GM19239 (cell line): ENCODE measurements around the gene CWF19L2.

Experiments
- DNase-seq: peaks from one replicate; pipeline ENCODE4 v3.0.0; 2011; ENCODE audit warnings: low spot score; ENCODE audit not compliant: insufficient read length
- FAIRE-seq: peaks from 2 replicates; lab custom pipeline; 2011; peaks lifted over from hg19 to GRCh38; lab: Jason Lieb, UNC

Gene CWF19L2

GRCh38 chr11:107331728-107332127 is 125.9 kb downstream of the CWF19L2 start:
- peak; percentile 51 for FAIRE-seq
- DNase-seq = no peak

- no peak for DNase-seq
- FAIRE-seq = no peak
Measured at GRCh38 chr11:107329164-107329563, 128.5 kb downstream of the CWF19L2 start.

GRCh38 chr11:107316426-107316825 is 141.2 kb downstream of the CWF19L2 start:
- FAIRE-seq = no peak

GRCh38 chr11:107307991-107308390 is 149.6 kb downstream of the CWF19L2 start:
- FAIRE-seq (no peak), DNase-seq (no peak)

More at GRCh38 chr11:107316426-107316825, 141.2 kb downstream of the CWF19L2 start:
- no peak for DNase-seq

- DNase-seq (no peak), FAIRE-seq (no peak)
Measured at GRCh38 chr11:107301878-107302277, 155.7 kb downstream of the CWF19L2 start.

- FAIRE-seq (no peak), DNase-seq (no peak)
Measured at GRCh38 chr11:107293677-107294344, 163.8 kb downstream of the CWF19L2 start.

GRCh38 chr11:107282195-107282594 is 175.4 kb downstream of the CWF19L2 start:
- FAIRE-seq (no peak), DNase-seq (no peak)
